HCT116 (cell line): ENCODE results near the gene WWP2. TPM values are rescaled to one million over a fixed set of nuclear protein-coding genes. Genes with fewer than 3 reads are reported as not detected.

Source experiments
- ATAC-seq: fragments of 200-7000 bp; cut with Tn5 transposase; 2 replicates; pipeline ENCODE4 v1.9.1; 2020; ENCODE audit warnings: mild to moderate bottlenecking, moderate library complexity
- BruUV-seq: library from RNA; stranded (reverse); fragments of 400-500 nt; replicated peaks from 2 replicates; lab custom pipeline; 2021; lab: Mats Ljungman, UMichigan
- CTCF ChIA-PET: fragments of 300-600 bp; sonication (Branson Sonifier 250); formaldehyde crosslinking; loops from one replicate; lab custom pipeline; 2021; ENCODE audit warnings: antibody characterized with exemption; lab: Charles Lee
- POLR2A ChIA-PET: fragments of 300-600, 350-600 bp; sonication (Branson Sonifier 250); formaldehyde crosslinking; loops from one replicate; lab custom pipeline; 2021; ENCODE audit warnings: antibody characterized with exemption; lab: Charles Lee
- RAD21 ChIA-PET, 2 experiments: fragments of 300-600 bp; sonication (Branson Sonifier 250); formaldehyde crosslinking; loops; one replicate each; lab custom pipeline; 2023; ENCODE audit warnings: low total read pairs in 2 of 2; ENCODE audit not compliant: uncharacterized antibody in 2 of 2, unreplicated experiment in 2 of 2, low non-redundant PET in 1 of 2; lab: Charles Lee
- DNase-seq: peaks from one replicate; pipeline ENCODE4 v3.0.0-alpha.2; 2010; ENCODE audit warnings: low read depth, low spot score
- H2AFZ ChIP-seq: fragments of 200-600 bp; shearing (Covaris generic), sonication (generic); 2 replicates; pipeline ENCODE4 v1.6.1; 2017; ENCODE audit warnings: low read depth, mixed run types, mixed read lengths, antibody characterized with exemption, low read length; ENCODE audit not compliant: poor library complexity, severe bottlenecking
- H3K27ac ChIP-seq: 2 replicates; pipeline ENCODE4 v1.5.1; 2012; ENCODE audit warnings: low read depth, low read length
- H3K27me3 ChIP-seq: fragments of 200-600 bp; sonication (generic); 2 replicates; pipeline ENCODE4 v1.6.1; 2016; ENCODE audit warnings: mixed run types, low read length, mixed read lengths; ENCODE audit not compliant: insufficient read depth
- H3K36me3 ChIP-seq, 2 experiments: fragments of 200-500 bp in 1 of 2; fragments of 200-600 bp in 1 of 2; sonication (Bioruptor generic) in 1 of 2; sonication (generic) in 1 of 2; 2 replicates each; pipeline versions ENCODE4 v1.5.1 to v1.6.1; 2014 to 2016; ENCODE audit warnings: low read length in 2 of 2, inconsistent platforms in 1 of 2, mixed read lengths in 1 of 2, mixed run types in 1 of 2; ENCODE audit not compliant: insufficient read depth in 2 of 2, control insufficient read depth in 1 of 2
- H3K4me1 ChIP-seq, 2 experiments: fragments of 200-600 bp in 1 of 2; sonication (generic) in 1 of 2; 2 replicates each; pipeline versions ENCODE4 v1.5.1 to v1.6.1; 2012 to 2017; ENCODE audit warnings: low read length in 2 of 2, inconsistent platforms in 1 of 2, mild to moderate bottlenecking in 1 of 2, mixed read lengths in 1 of 2, mixed run types in 1 of 2, moderate library complexity in 1 of 2; ENCODE audit not compliant: insufficient read depth in 2 of 2, control insufficient read depth in 1 of 2
- H3K4me2 ChIP-seq: fragments of 200-600 bp; sonication (generic); 2 replicates; pipeline ENCODE4 v1.6.1; 2017; ENCODE audit warnings: mixed run types, low read length, mixed read lengths
- H3K4me3 ChIP-seq, 2 experiments: fragments of 200-600 bp in 1 of 2; sonication (generic) in 1 of 2; replicated peaks in 1 of 2; 2 replicates each; pipeline ENCODE4 v1.5.1; 2011 to 2016; ENCODE audit warnings: low read length in 2 of 2, control low read depth in 1 of 2, low read depth in 1 of 2, mild to moderate bottlenecking in 1 of 2, mixed read lengths in 1 of 2, mixed run types in 1 of 2
- H3K79me2 ChIP-seq: fragments of 200-600 bp; sonication (generic); 2 replicates; pipeline ENCODE4 v1.6.1; 2017; ENCODE audit warnings: mild to moderate bottlenecking, mixed run types, low read length, moderate library complexity, mixed read lengths; ENCODE audit not compliant: insufficient read depth
- H3K9ac ChIP-seq: fragments of 200-600 bp; sonication (generic); 2 replicates; pipeline ENCODE4 v1.6.1; 2016; ENCODE audit warnings: low read length, mixed read lengths
- H3K9me2 ChIP-seq: fragments of 200-600 bp; sonication (generic), shearing (Covaris generic); 2 replicates; pipeline ENCODE4 v1.6.1; 2017; ENCODE audit warnings: mixed run types, mild to moderate bottlenecking, moderate library complexity; ENCODE audit not compliant: insufficient read depth
- H3K9me3 ChIP-seq, 2 experiments: fragments of 200-500 bp in 1 of 2; fragments of 200-600 bp in 1 of 2; sonication (Bioruptor generic) in 1 of 2; sonication (generic) in 1 of 2; 2 replicates each; pipeline ENCODE4 v1.6.1; 2014 to 2017; ENCODE audit warnings: low read length in 2 of 2, mixed read lengths in 2 of 2, inconsistent platforms in 1 of 2, low read depth in 1 of 2, mild to moderate bottlenecking in 1 of 2, mixed run types in 1 of 2, moderate library complexity in 1 of 2; ENCODE audit not compliant: control insufficient read depth in 1 of 2, insufficient read depth in 1 of 2
- H4K20me1 ChIP-seq: fragments of 200-600 bp; sonication (generic), shearing (Covaris generic); 2 replicates; pipeline ENCODE4 v1.6.1; 2017; ENCODE audit warnings: mixed run types, mild to moderate bottlenecking, moderate library complexity; ENCODE audit not compliant: insufficient read depth
- EGR1 ChIP-seq: IDR thresholded peaks from 2 replicates; pipeline ENCODE4 v1.6.1; 2012; ENCODE audit warnings: low read depth
- ELF1 ChIP-seq: IDR thresholded peaks from 2 replicates; pipeline ENCODE4 v1.6.1; 2012; ENCODE audit warnings: low read depth, borderline replicate concordance
- JUND ChIP-seq: IDR thresholded peaks from 2 replicates; pipeline ENCODE4 v1.6.1; 2012
- MAX ChIP-seq: IDR thresholded peaks from 2 replicates; pipeline ENCODE4 v1.6.1; 2012
- POLR2AphosphoS5 ChIP-seq: IDR thresholded peaks from 2 replicates; pipeline ENCODE4 v1.6.1; 2011; ENCODE audit warnings: mild to moderate bottlenecking, low read depth, low read length, moderate library complexity
- REST ChIP-seq: IDR thresholded peaks from 2 replicates; pipeline ENCODE4 v1.6.1; 2012; ENCODE audit warnings: low read depth
- SIN3A ChIP-seq: IDR thresholded peaks from 2 replicates; pipeline ENCODE4 v1.6.1; 2012; ENCODE audit warnings: low read depth
- SP1 ChIP-seq: IDR thresholded peaks from 2 replicates; pipeline ENCODE4 v1.6.1; 2012; ENCODE audit warnings: low read depth
- SRF ChIP-seq: IDR thresholded peaks from 2 replicates; pipeline ENCODE4 v1.6.1; 2012; ENCODE audit warnings: low read depth
- TCF7L2 ChIP-seq: IDR thresholded peaks from 2 replicates; pipeline ENCODE4 v1.7.0; 2011; ENCODE audit warnings: borderline replicate concordance, inconsistent platforms; ENCODE audit not compliant: insufficient read depth, insufficient read length; ENCODE audit errors: extremely low read depth
- YY1 ChIP-seq: IDR thresholded peaks from 2 replicates; pipeline ENCODE4 v1.6.1; 2011; ENCODE audit warnings: low read length, low read depth, moderate library complexity, mild to moderate bottlenecking; ENCODE audit not compliant: insufficient replicate concordance; ENCODE audit errors: extremely low read depth
- ZBTB33 ChIP-seq: IDR thresholded peaks from 2 replicates; pipeline ENCODE4 v1.6.1; 2011; ENCODE audit warnings: mild to moderate bottlenecking, low read length, moderate library complexity; ENCODE audit not compliant: insufficient replicate concordance; ENCODE audit errors: extremely low read depth
- ZFX ChIP-seq: fragments of 450-650 bp; IDR thresholded peaks from 2 replicates; pipeline ENCODE4 v1.6.1; 2017
- ZNF274 ChIP-seq: fragments of 200-500 bp; sonication (Bioruptor generic); IDR thresholded peaks from 2 replicates; pipeline ENCODE4 v1.6.1; 2014; ENCODE audit warnings: mild to moderate bottlenecking, low read depth, low read length, inconsistent platforms
- intact Hi-C: fragments of 100-400 bp; cut with micrococcal nuclease; formaldehyde crosslinking; loops from 2 replicates; pipeline ENCODE4 v1.10.0; 2022
- total RNA-seq: library from RNA; stranded (reverse); gene quantifications from one replicate; pipeline ENCODE4 v1.2.1, GENCODE V29; 2021; ENCODE audit not compliant: unreplicated experiment

The WWP2 gene
- total RNA-seq, 1 experiment from 2014 or later, result 44.2 TPM

- ChIA-PET POLR2A (interaction anchor here (0.5 kb wide), 1 partner anchor 15 kb away, joined by 3 read pairs; no protein-coding TSS in a partner anchor), RAD21 (no interaction called here), CTCF (interaction anchor here (1.7 kb wide), 1 partner anchor 11 kb away, joined by 4 read pairs; no protein-coding TSS in a partner anchor)
- DNase-seq, result no peak
- no peaks in the 10 kb centered on the region for H3K9me3 ChIP-seq
- no peak for ATAC-seq
- TF ChIP-seq ZNF274, result no peak
- TF ChIP-seq SIN3A, result no peak
- no peak for TF ChIP-seq ZFX
- TF ChIP-seq TCF7L2, result no peak
- no peak for TF ChIP-seq POLR2AphosphoS5
- no peak for TF ChIP-seq EGR1
- TF ChIP-seq YY1, result no peak
- no peak overlapping the region for H3K27ac ChIP-seq
- H2AFZ ChIP-seq, result no peak overlapping the region
- H3K79me2 ChIP-seq, result no peaks in the 10 kb centered on the region
- H3K4me2 ChIP-seq, result no peak overlapping the region
- H3K36me3 ChIP-seq, result peaks cover 4 to 6% of the 10 kb centered on the region in 2 experiments; a peak in 2 of 4 replicates
- no peaks in the 10 kb centered on the region for H3K27me3 ChIP-seq
- no peak overlapping the region for H3K9ac ChIP-seq
- no TSS peak for BruUV-seq
- H3K9me2 ChIP-seq, result no peaks in the 10 kb centered on the region
- H3K4me3 ChIP-seq, result no peak overlapping the region
- intact Hi-C loops, result no loop called here
- H4K20me1 ChIP-seq, result no peaks in the 10 kb centered on the region
- no peaks in the 10 kb centered on the region for H3K4me1 ChIP-seq
Measured at GRCh38 chr16:69928856-69929400, 166.8 kb downstream of the WWP2 start.

- CTCF ChIA-PET, result interaction anchor here (0.6 to 1.7 kb wide), 5 partner anchors 12 to 393 kb away, joined by 3 to 15 read pairs (median 4); no protein-coding TSS in a partner anchor
- no peak for TF ChIP-seq ELF1
- no peak for TF ChIP-seq ZFX
- TF ChIP-seq TCF7L2, result no peak
- no peak for TF ChIP-seq REST
- no peak for TF ChIP-seq YY1
- TF ChIP-seq SP1, result no peak
- no peak for TF ChIP-seq SRF
- no peak for TF ChIP-seq ZBTB33
- no peak for TF ChIP-seq MAX
- no peak for TF ChIP-seq JUND
Measured at GRCh38 chr16:69929480-69929879, 167.3 kb downstream of the WWP2 start.

More at GRCh38 chr16:69929480-69929879, 167.3 kb downstream of the WWP2 start:
- no peak overlapping the region for H3K4me2 ChIP-seq
- peaks cover 4 to 6% of the 10 kb centered on the region in 2 experiments; a peak in 2 of 4 replicates for H3K36me3 ChIP-seq
- no peaks in the 10 kb centered on the region for H3K4me1 ChIP-seq
- H3K27ac ChIP-seq, result no peak overlapping the region
- DNase-seq (no peak), ATAC-seq (no peak)
- H3K27me3 ChIP-seq, result no peaks in the 10 kb centered on the region
- no peak overlapping the region for H3K4me3 ChIP-seq
- H3K9ac ChIP-seq, result no peak overlapping the region
- no peaks in the 10 kb centered on the region for H4K20me1 ChIP-seq
- H3K79me2 ChIP-seq, result no peaks in the 10 kb centered on the region
- no peak overlapping the region for H2AFZ ChIP-seq
- H3K9me2 ChIP-seq, result no peaks in the 10 kb centered on the region
- intact Hi-C loops, result no loop called here
- no TSS peak for BruUV-seq
- ChIA-PET POLR2A (interaction anchor here (0.5 kb wide), 1 partner anchor 15 kb away, joined by 3 read pairs; no protein-coding TSS in a partner anchor), RAD21 (no interaction called here)
- no peaks in the 10 kb centered on the region for H3K9me3 ChIP-seq
